IMR-90 (cell line): ENCODE data around the gene USP10. TPM values are rescaled to one million over a fixed set of nuclear protein-coding genes. Genes with fewer than 3 reads are reported as not detected.

ENCODE experiments used
- ATAC-seq: fragments of 200-7000 bp; cut with Tn5 transposase; 2 replicates; pipeline ENCODE4 v1.9.1; 2020; ENCODE audit warnings: low read depth, mild to moderate bottlenecking, moderate library complexity
- BruUV-seq: library from RNA; stranded (reverse); fragments of 400-500 nt; replicated peaks from 2 replicates; lab custom pipeline; 2021; lab: Mats Ljungman, UMichigan
- CTCF ChIA-PET: fragments of 300-600 bp; formaldehyde crosslinking; extraction: SDS; loops from one replicate; lab custom pipeline; 2021; ENCODE audit warnings: antibody characterized with exemption; lab: Yijun Ruan, JAX
- POLR2A ChIA-PET: fragments of 300-600 bp; sonication (Branson Sonifier 250); formaldehyde crosslinking; loops from one replicate; lab custom pipeline; 2022; ENCODE audit warnings: antibody characterized with exemption; ENCODE audit not compliant: unreplicated experiment; lab: Charles Lee
- DNase-seq: peaks from one replicate; pipeline ENCODE4 v3.0.0; 2013
- H2AFZ ChIP-seq: replicated peaks from 2 replicates; pipeline ENCODE3; 2013; ENCODE audit warnings: low read length, mild to moderate bottlenecking; ENCODE audit not compliant: poor library complexity
- H2AK5ac ChIP-seq: 2 replicates; pipeline ENCODE4 v1.6.1; 2013; ENCODE audit warnings: low read depth, low read length, inconsistent platforms
- H2AK9ac ChIP-seq: replicated peaks from 2 replicates; pipeline ENCODE3; 2013; ENCODE audit warnings: mild to moderate bottlenecking, low read depth, low read length, moderate library complexity; ENCODE audit not compliant: poor library complexity
- H2BK120ac ChIP-seq: 2 replicates; pipeline ENCODE4 v1.6.1; 2013; ENCODE audit warnings: low read depth, low read length, inconsistent platforms
- H2BK15ac ChIP-seq: 3 replicates; pipeline ENCODE4 v1.6.1; 2013; ENCODE audit warnings: low read depth, low read length, inconsistent platforms
- H2BK20ac ChIP-seq: 2 replicates; pipeline ENCODE4 v1.6.1; 2013; ENCODE audit warnings: low read depth, mild to moderate bottlenecking, inconsistent platforms, low read length, moderate library complexity
- H2BK5ac ChIP-seq: 2 replicates; pipeline ENCODE4 v1.6.1; 2013; ENCODE audit warnings: mild to moderate bottlenecking, low read depth, low read length, inconsistent platforms; ENCODE audit not compliant: poor library complexity, severe bottlenecking
- H3K14ac ChIP-seq: replicated peaks from 2 replicates; pipeline ENCODE4 v1.6.1; 2013; ENCODE audit warnings: low read depth, low read length, inconsistent platforms
- H3K18ac ChIP-seq: 2 replicates; pipeline ENCODE4 v1.6.1; 2013; ENCODE audit warnings: low read depth, low read length, control low read depth
- H3K23ac ChIP-seq: 2 replicates; pipeline ENCODE4 v1.6.1; 2013; ENCODE audit warnings: low read depth, low read length, inconsistent platforms
- H3K27ac ChIP-seq: 2 replicates; pipeline ENCODE4 v1.5.1; 2013; ENCODE audit warnings: mild to moderate bottlenecking, control low read depth, low read length; ENCODE audit not compliant: insufficient read depth
- H3K27me3 ChIP-seq: 2 replicates; pipeline ENCODE4 v1.6.1; 2013; ENCODE audit warnings: low read length; ENCODE audit not compliant: control insufficient read depth, insufficient read depth
- H3K36me3 ChIP-seq: 2 replicates; pipeline ENCODE4 v1.6.1; 2013; ENCODE audit warnings: low read length, mixed read lengths; ENCODE audit not compliant: control insufficient read depth, insufficient read depth
- H3K4ac ChIP-seq: 2 replicates; pipeline ENCODE4 v1.6.1; 2013; ENCODE audit warnings: low read depth, low read length, inconsistent platforms
- H3K4me1 ChIP-seq: 2 replicates; pipeline ENCODE4 v1.6.1; 2013; ENCODE audit warnings: low read length, mixed read lengths; ENCODE audit not compliant: control insufficient read depth, insufficient read depth
- H3K4me2 ChIP-seq: 2 replicates; pipeline ENCODE4 v1.6.1; 2013; ENCODE audit warnings: low read depth, mild to moderate bottlenecking, control low read depth, low read length, moderate library complexity
- H3K4me3 ChIP-seq: 2 replicates; pipeline ENCODE4 v1.5.1; 2013; ENCODE audit warnings: low read depth, mild to moderate bottlenecking, control low read depth, low read length, moderate library complexity; ENCODE audit not compliant: insufficient read depth
- H3K56ac ChIP-seq: 2 replicates; pipeline ENCODE4 v1.6.1; 2013; ENCODE audit warnings: low read length, inconsistent platforms; ENCODE audit not compliant: insufficient read depth; ENCODE audit errors: extremely low read depth
- H3K79me1 ChIP-seq, 2 experiments: 2 replicates each; pipeline ENCODE4 v1.6.1; 2013; ENCODE audit warnings: low read length in 2 of 2, inconsistent platforms in 1 of 2, low read depth in 1 of 2
- H3K9ac ChIP-seq: 2 replicates; pipeline ENCODE4 v1.6.1; 2013; ENCODE audit warnings: low read depth, low read length, control low read depth
- H3K9me1 ChIP-seq: 2 replicates; pipeline ENCODE4 v1.6.1; 2013; ENCODE audit warnings: low read length, inconsistent platforms; ENCODE audit not compliant: insufficient read depth
- H3K9me3 ChIP-seq: 2 replicates; pipeline ENCODE4 v1.6.1; 2013; ENCODE audit warnings: low read length; ENCODE audit not compliant: control insufficient read depth, insufficient read depth
- H4K20me1 ChIP-seq: 2 replicates; pipeline ENCODE4 v1.6.1; 2013; ENCODE audit warnings: low read length, inconsistent platforms; ENCODE audit not compliant: insufficient read depth
- H4K5ac ChIP-seq: 2 replicates; pipeline ENCODE4 v1.6.1; 2013; ENCODE audit warnings: mild to moderate bottlenecking, low read depth, low read length, control low read depth
- H4K8ac ChIP-seq, 2 experiments: 2 replicates each; pipeline ENCODE4 v1.6.1; 2013; ENCODE audit warnings: low read depth in 2 of 2, low read length in 2 of 2, control low read depth in 1 of 2, inconsistent platforms in 1 of 2
- H4K91ac ChIP-seq: 2 replicates; pipeline ENCODE4 v1.6.1; 2013; ENCODE audit warnings: low read depth, low read length, inconsistent platforms; ENCODE audit not compliant: insufficient read depth
- MAFK ChIP-seq: IDR thresholded peaks from 2 replicates; pipeline ENCODE4 v1.6.1; 2012; ENCODE audit warnings: low read depth, low read length, improper control_type of control experiment
- NFE2L2 ChIP-seq: fragments of 150-350 bp; IDR thresholded peaks from 2 replicates; pipeline ENCODE4 v1.6.1; 2016; ENCODE audit warnings: low read depth, mild to moderate bottlenecking, low read length
- RFX5 ChIP-seq: IDR thresholded peaks from 2 replicates; pipeline ENCODE4 v1.8.0; 2012; ENCODE audit warnings: low read depth, mild to moderate bottlenecking, low read length, moderate library complexity
- WGBS, 2 experiments: methylation state at CpG; one replicate each; pipeline versions ENCODE4 v1.1.5 to v1.1.7; 2013; ENCODE audit warnings: missing lambda C conversion rate in 2 of 2; ENCODE audit not compliant: insufficient read length in 1 of 2; ENCODE audit errors: extremely low coverage in 2 of 2; 5-methylcytosine and 5-hydroxymethylcytosine counted together
- dilution Hi-C: fragments of 300-500 bp; cut with HindIII; formaldehyde crosslinking; loops from one replicate; pipeline ENCODE4 v1.14.3; 2018; ENCODE audit warnings: low sequenced_read_pairs; ENCODE audit not compliant: unreplicated experiment
- in situ Hi-C: fragments of 300-500 bp; cut with MboI; formaldehyde crosslinking; loops from 3 replicates; pipeline ENCODE4 v1.14.3; 2019; ENCODE audit warnings: low sequenced_read_pairs, inconsistent platforms, mixed read lengths
- intact Hi-C: fragments of 100-400 bp; cut with micrococcal nuclease; formaldehyde crosslinking; loops from 2 replicates; pipeline ENCODE4 v1.10.0; 2022
- polyA plus RNA-seq, 3 experiments: library from polyadenylated mRNA; depleted of rRNA; stranded (reverse); fragments of >200 nt; gene quantifications; 2 replicates each; pipeline ENCODE4 v1.2.3, GENCODE V29; 2012; ENCODE audit warnings: low replicate concordance in 1 of 3
- total RNA-seq: library from RNA; depleted of rRNA; stranded (reverse); fragments of >200 nt; gene quantifications from 2 replicates; pipeline ENCODE4 v1.2.3, GENCODE V29; 2012
- TF ChIP-seq, protein P1 (sequence below): fragments of 150-350 bp; IDR thresholded peaks from 2 replicates; pipeline ENCODE4 v1.6.1; 2016; ENCODE audit warnings: low read depth, mild to moderate bottlenecking, low read length, moderate library complexity, borderline replicate concordance

The USP10 gene
- total and polyA plus RNA-seq, 2 of the 4 experiments (the other 2 are of a cell fraction), result 54.3 to 79.0 TPM

DNA sequence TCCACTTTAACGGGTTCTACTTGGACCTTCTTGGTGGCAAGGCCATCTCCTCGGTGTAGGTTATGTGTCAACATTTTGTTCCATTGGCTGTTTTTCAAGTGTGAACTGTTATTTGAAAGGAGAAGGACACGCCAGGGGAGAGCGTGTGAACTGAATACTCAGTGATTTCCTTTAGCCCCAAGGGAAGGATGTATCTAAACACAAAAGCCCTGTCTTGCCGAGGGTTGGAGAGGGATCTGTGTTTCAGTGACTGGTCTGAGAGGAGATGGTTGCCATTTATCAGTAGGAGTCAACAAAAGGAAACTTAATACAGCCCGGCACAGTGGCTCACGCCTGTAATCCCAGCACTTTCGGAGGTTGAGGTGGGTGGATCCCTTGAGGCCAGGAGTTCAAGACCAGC lies 50.0 kb downstream of the USP10 start:
- Histone ChIP-seq H3K56ac (no peak overlapping the region), H3K18ac (peak overlapping the region; percentile 45), H3K9me3 (no peaks in the 10 kb centered on the region), H4K8ac (no peak overlapping the region), H2BK20ac (peak overlapping the region; percentile 21; the same call in 1 of the 2 replicates), H2BK120ac (no peak overlapping the region), H4K20me1 (peaks cover 55% of the 10 kb centered on the region), H3K14ac (peak overlapping the region; percentile 24; the same call in 1 of the 2 replicates), H3K27me3 (no peaks in the 10 kb centered on the region), H4K91ac (no peak overlapping the region), H4K5ac (no peak overlapping the region), H2AFZ (no peak overlapping the region), H3K4ac (peak overlapping the region; percentile 33; the same call in 1 of the 2 replicates), H3K9ac (no peak overlapping the region), H3K9me1 (peaks cover 19% of the 10 kb centered on the region; the same call in 1 of the 2 replicates), H3K23ac (peak overlapping the region; percentile 28; the same call in 1 of the 2 replicates), H2AK5ac (0 out of 2 replicates have a peak overlapping the region, but pooled peaks have one; percentile 3), H3K27ac (0 out of 2 replicates have a peak overlapping the region, but pooled peaks have one; percentile 25), H3K4me3 (no peak overlapping the region), H3K4me2 (no peak overlapping the region), H3K79me1 (peaks cover 42 to 84% of the 10 kb centered on the region in 2 experiments), H3K36me3 (peaks cover 12% of the 10 kb centered on the region), H2BK5ac (no peak overlapping the region), H2BK15ac (no peak overlapping the region), H2AK9ac (no peak overlapping the region), H3K4me1 (peaks cover 15% of the 10 kb centered on the region)
- no TSS peak for BruUV-seq
- peak; percentile 8; the same call in 1 of the 2 replicates for ATAC-seq
- no peak for DNase-seq
- no peak for TF ChIP-seq RFX5
- TF ChIP-seq, protein P1, sequence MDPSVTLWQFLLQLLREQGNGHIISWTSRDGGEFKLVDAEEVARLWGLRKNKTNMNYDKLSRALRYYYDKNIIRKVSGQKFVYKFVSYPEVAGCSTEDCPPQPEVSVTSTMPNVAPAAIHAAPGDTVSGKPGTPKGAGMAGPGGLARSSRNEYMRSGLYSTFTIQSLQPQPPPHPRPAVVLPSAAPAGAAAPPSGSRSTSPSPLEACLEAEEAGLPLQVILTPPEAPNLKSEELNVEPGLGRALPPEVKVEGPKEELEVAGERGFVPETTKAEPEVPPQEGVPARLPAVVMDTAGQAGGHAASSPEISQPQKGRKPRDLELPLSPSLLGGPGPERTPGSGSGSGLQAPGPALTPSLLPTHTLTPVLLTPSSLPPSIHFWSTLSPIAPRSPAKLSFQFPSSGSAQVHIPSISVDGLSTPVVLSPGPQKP, result no peak
- no peak for TF ChIP-seq MAFK
- TF ChIP-seq NFE2L2, result no peak
- in situ Hi-C loops, result no loop called here
- CTCF ChIA-PET, result no interaction called here
- dilution Hi-C loops, result no loop called here
- intact Hi-C loops, result loop anchor here (10.0 kb wide), 1 partner anchor 335 kb away; no protein-coding TSS in a partner anchor
- POLR2A ChIA-PET, result no interaction called here
- WGBS, 2 experiments, result no CpG with 5 or more reads among the region's 8 CpGs
